ENCODE data around the gene SLC39A9.

GRCh38 chr14:69366761-69367160 lies 31.7 kb upstream of the SLC39A9 start:
- TF ChIP-seq EZH2phosphoT487 (IDR thresholded peaks at IDR 0.05; ENCODE audit: insufficient read depth, low read depth) (no peak), EZH2 (IDR thresholded peaks at IDR 0.05; ENCODE audit: insufficient read depth, poor library complexity, severe bottlenecking) (no peak)
